Adipose tissue (tissue), 3 donors: ENCODE measurements around the gene CHRNB1. TPM values are rescaled to one million over a fixed set of nuclear protein-coding genes. Genes with fewer than 3 reads are reported as not detected.
"Not testable (repeated sequence)": the region's sequence is repeated elsewhere in the genome, so short reads cannot be mapped to it uniquely, and the experiment has no call there.

Experiments
- H3K27ac ChIP-seq: one replicate; pipeline ENCODE4 v1.5.1; 2013; ENCODE audit warnings: low read depth, low read length
- WGBS, 3 donors: extraction: QIAGEN DNeasy Blood & Tissue Kit; methylation state at CpG; one replicate each; pipeline ENCODE4 v1.1.7; 2013; 5-methylcytosine and 5-hydroxymethylcytosine counted together
- polyA plus RNA-seq, 3 donors: library from polyadenylated mRNA; stranded (reverse); fragments of 200-250 nt; gene quantifications; one replicate each; pipeline ENCODE4 v1.2.3, GENCODE V29; 2013
- donor health status: healthy with polysubstance abuse.
- donor health status: Bipolar disorder and iron deficiency.
- donor health status: healthy.

Gene CHRNB1
- polyA plus RNA-seq, 3 donors: 5.0 to 14.2 (median 12.7) TPM

DNA sequence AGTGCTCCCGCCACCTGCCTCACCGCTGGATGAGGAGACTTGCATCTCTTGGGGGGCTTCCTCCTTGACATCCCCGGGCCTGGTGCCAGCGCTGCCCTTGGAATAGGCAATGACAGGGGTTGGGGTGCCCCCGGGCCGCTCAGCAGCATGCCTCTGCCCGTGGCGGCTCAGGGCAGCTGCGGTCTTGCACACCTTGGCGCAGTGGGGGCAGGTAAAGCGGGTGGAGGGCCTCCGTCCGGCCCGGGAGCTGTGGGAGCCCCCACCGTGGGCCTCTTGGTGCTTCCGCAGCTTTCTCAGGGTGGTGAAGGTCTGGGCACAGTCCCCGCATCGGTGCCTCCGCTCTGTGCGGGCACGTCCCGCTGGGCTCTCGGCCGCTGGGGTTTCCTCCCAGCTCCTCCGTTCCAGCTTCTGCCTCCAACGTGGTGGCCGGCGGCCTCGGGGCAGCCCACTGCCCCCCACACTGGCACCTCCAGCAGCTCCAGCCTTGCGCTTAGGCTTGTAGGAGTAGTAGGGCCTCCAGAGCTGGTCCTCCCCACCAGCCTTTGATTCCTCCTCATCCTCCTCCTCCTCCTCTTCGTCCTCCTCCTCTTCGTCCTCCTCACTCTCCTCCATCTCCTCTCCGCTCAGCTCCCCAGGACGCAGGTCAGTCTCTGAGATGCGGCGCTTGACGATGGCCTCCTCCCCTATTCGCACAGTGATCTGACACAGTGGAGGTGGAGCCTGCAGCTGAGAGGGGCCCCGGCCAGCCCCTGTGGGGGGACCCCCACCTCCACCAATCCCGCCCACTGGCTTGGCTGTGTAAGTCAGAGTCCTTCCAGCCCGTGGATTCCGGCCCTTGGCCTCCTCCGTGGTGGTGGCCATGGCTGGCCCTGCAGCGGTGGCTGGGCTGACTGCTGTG lies 17.9 kb downstream of the CHRNB1 start:
- WGBS, 3 donors: 90 to 92% (median 90%) methylated on average over 38 to 44 of the region's 44 CpGs
- H3K27ac ChIP-seq: no peak overlapping the region

DNA sequence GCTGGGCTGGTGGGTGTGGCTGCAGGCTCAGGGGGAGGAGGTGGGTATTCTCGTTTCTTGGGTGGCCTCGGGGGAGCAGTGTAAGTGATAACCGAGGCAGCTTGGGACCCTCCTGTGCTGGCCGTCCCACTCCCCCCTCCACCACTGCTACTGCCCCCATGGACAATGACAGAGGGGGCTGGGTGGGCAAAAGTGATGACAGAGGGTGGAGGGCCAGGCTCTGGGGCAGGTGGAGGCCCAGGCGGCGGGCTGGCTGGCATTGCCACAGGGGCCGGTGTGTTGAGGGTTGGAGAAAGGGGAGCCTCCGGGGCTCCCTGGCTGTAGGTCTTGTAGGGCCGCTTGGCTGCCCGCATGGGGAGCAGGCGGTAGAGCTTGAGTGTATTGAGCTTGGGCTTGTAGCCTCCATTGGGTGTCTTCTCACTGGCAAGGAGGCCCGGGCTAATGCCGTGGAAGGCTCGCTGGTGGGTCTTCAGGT lies 18.5 kb downstream of the CHRNB1 start:
- WGBS, 3 donors: 86 to 90% (median 86%) methylated on average over 14 of the region's 14 CpGs
- no peak overlapping the region for H3K27ac ChIP-seq

DNA sequence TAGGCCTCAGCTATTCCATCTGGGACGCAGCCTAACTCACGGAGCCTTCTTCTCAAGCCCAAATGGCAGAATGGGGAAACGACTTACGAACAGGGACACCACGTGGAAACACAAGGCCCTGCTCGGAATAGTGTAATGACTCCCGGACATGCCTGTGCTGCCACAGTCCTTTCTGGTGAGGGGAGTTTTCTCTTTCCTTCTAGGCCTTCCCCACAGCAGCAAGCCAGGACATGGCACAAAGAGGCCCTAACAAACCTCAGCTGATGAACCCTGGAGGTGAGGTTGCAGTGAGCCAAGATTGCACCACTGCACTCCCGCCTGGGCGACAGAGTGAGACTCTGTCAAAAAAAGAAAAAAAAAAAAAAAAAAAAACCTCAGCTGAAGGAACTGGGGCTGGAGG lies 19.2 kb downstream of the CHRNB1 start:
- 90 to 92% (median 91%) methylated on average over 9 of the region's 9 CpGs for WGBS, 3 donors
- H3K27ac ChIP-seq: no peak overlapping the region

DNA sequence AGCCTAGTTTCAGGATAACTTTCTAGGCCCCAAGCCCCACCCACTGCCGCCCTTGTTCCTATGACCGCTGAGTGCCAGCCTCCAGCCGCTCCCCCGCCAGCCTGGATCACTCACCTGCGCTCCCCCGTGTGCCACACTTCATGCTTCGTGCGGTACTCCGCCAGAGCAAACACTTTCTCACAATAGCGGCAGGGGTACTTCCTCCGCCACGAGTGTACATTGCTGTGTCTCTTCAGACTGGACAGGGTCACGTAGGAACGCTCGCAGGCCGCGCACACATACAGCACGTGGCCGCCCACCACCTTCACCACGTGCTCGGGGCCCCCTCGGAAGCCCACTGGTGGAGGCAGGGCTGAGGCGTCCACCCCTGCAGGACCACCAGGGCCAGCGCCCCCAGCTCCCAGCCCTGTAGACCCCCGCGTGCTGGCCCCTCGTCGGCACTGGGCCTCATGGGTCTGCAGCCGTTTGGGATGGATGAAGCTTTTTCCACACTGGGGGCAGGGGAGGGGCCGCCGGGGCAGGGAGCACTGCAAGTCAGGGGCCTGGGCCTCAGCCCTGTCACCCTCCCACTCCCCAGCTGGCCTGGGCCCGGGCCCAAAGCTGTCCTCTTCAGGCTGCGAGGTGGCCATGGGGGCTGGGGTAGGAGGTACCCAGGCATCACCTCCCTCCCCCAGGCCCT lies 20.9 kb downstream of the CHRNB1 start:
- 89 to 93% (median 89%) methylated on average over 32 to 33 of the region's 33 CpGs for WGBS, 3 donors
- no peak overlapping the region for H3K27ac ChIP-seq

DNA sequence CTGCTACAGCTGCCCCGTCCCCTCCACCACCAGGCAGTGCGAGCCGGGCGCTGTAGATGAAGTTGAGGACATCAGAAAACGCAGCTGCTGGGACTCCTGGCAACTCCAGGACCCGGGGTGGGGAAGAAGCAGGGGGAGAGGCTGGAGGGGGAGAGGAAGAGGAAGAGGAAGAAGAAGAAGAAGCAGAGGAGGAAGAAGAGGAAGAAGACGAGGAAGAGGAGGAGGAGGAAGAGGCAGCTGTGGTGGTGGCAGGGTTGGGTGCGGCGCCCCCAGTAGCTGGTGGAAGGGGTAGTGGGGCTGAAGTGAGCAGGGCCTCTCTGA lies 21.4 kb downstream of the CHRNB1 start:
- H3K27ac ChIP-seq: no peak overlapping the region
- 71 to 87% (median 72%) methylated on average over 9 of the region's 9 CpGs for WGBS, 3 donors

DNA sequence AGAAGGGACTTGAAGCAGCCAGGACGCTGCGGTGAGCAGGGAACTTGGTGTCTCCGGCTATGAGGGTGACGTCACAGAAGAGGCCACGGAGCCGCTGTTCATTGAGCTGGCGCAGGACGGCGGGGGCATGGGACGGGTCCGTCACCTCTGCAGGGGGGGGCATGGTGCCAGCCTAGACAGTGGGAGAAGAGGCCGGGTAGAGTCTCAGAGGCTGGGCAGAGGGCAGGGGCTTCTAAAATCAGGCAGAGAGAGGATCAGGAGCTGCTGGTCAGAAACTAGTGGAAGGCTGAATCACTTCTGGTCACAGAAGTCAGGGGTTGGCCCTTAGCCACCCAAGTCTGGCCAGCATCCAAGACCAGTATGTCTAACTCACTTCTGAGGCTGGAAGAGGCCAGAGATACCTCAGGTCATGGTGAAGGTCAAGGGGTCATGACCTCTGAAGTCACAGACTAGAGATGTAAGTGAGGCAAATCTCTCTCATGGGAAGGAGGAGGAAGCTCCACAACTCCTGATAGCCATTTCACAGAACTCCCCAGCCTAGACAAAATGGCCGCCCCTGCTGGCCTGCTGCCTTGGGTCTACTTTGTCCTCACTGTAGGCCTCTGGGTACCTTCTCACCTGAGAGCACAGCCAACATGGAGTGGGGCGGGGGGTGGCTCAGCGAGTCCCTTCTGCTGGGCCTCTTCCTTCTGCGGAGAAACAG lies 21.9 kb downstream of the CHRNB1 start:
- 48 to 84% (median 56%) methylated on average over 16 of the region's 16 CpGs for WGBS, 3 donors
- no peak overlapping the region for H3K27ac ChIP-seq

DNA sequence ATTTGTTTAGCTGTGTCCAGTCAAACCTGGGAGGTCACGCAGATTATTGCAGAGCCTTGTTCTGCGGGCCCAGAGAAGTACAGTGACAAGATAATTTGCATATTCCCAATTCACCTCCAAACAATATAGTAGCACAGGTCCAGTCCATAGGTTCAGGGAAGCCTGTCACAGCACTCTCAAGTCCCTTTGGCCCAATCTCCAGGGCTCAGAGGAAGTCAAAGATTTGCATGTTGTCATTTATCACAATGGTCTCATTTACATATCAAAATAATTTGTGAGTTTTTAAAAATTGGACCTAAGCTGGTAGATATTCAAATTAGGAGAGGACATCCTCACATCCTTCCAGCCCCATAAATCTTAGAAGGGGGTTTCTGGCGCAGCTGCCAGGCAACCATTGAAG lies 22.6 kb downstream of the CHRNB1 start:
- H3K27ac ChIP-seq: no peak overlapping the region
- WGBS, 3 donors: 80 to 91% (median 90%) methylated on average over 3 of the region's 3 CpGs

DNA sequence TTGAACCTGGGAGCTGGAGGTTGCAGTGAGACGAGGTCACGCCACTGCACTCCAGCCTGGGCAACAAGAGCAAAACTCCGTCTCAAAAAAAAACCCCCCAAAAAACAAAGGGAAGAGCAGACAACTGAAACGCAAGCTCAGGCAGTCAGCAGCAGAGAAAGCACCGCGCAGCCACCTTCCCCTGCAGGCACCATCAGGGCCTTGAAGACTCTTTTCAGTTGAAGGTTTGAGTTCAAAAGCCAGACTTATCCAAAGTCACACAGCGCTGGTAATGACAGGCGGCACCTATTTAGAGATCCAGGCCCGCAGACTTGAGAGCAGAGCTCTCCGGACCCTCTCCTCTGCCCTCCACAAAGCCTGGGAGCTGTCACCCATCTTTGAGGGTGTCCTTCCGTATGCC lies 23.4 kb downstream of the CHRNB1 start:
- H3K27ac ChIP-seq: no peak overlapping the region

DNA sequence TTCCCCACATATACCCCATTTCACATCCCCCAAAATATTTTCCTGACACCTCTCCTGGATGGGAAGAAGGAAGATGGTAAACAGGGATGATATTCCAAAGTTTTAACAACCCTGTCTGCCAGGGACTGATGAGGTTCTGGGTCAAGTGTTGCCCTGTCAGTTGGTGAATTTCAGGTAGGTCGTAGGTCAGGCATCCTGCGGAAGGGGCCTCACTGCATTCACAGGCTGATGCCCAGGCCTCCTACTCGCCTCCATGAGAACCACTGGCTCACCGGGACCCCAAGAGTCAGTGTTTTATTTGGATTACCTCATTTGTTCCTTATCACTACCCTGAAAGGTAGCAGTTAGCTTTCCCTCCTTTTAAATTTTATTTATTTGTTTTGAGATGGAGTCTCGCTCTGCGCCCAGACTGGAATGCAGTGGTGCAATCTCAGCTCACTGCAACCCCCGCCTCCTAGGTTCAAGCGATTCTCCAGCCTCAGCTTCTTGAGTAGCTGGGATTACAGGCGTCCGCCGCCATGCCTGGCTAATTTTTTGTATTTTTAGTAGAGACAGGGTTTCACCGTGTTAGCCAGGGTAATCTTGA lies 24.0 kb downstream of the CHRNB1 start:
- 77 to 80% (median 78%) methylated on average over 12 of the region's 12 CpGs for WGBS, 3 donors
- H3K27ac ChIP-seq: no peak overlapping the region

More for the DNA sequence above, 23.4 kb downstream of the CHRNB1 start:
- 92 to 94% (median 94%) methylated on average over 11 of the region's 11 CpGs for WGBS, 3 donors

DNA sequence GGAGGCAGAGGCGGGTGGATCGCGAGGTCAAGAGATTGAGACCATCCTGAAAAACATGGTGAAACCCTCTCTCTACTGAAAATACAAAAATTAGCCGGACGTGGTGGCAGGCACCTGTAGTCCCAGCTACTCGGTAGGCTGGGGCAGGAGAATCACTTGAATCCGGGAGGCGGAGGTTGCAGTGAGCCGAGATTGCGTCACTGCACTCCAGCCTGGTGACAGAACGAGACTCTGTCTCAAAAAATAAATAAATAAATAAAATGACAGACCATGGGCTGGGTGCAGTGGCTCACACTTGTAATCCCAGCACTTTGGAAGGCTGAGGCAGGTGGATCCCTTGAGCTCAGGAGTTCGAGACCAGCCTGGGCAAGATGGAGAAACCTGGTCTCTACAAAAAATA lies 25.0 kb downstream of the CHRNB1 start:
- not testable (repeated sequence) for H3K27ac ChIP-seq
- whole genome bisulfite sequencing, 3 donors: 77 to 94% (median 85%) methylated on average over 12 of the region's 12 CpGs

DNA sequence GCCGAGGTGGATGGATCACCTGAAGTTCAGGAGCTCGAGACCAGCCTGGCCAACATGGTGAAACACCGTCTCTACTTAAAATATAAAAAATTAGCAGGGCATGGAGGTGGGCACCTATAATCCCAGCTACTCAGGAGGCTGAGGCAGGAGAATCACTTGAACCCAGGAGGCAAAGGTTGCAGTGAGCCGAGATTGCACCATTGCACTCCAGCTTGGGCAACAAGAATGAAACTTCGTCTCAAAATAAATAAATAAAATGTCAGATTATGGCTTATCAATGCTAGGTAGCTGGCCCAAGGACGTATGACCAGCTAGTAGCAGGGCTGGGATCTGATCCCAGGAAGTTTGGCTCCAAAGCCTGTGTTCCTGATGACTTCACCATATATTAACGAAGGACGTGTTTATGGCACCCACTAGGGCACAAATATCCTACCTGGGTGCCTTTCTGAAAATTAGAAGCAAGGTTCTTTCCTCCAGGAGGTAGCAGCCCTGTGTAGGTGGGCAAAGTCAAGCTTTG lies 25.7 kb downstream of the CHRNB1 start:
- not testable (repeated sequence) for H3K27ac ChIP-seq
- WGBS, 3 donors: 53 to 82% (median 80%) methylated on average over 8 of the region's 8 CpGs

DNA sequence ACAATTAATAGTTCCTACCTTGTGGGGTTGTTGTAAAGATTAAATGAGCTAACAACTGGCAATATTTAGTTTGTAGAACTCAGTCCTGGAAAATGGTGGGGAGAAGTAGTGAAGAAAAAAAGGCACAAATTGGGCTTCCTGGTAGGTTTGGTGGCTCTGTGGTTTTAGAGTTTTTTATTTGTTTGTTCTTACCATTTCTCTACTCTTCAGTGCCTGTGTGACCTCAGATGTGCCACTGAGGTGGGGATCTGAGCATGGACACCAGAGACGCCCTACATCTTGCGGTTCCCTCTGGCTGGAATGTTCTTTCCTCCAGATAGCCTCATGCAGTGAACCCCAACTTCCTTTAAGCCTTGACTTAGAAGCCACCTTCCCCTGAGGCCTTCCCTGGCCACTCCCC lies 26.9 kb downstream of the CHRNB1 start:
- no peak overlapping the region for H3K27ac ChIP-seq
- 61 to 93% (median 90%) methylated on average over 2 of the region's 2 CpGs for WGBS, 3 donors

DNA sequence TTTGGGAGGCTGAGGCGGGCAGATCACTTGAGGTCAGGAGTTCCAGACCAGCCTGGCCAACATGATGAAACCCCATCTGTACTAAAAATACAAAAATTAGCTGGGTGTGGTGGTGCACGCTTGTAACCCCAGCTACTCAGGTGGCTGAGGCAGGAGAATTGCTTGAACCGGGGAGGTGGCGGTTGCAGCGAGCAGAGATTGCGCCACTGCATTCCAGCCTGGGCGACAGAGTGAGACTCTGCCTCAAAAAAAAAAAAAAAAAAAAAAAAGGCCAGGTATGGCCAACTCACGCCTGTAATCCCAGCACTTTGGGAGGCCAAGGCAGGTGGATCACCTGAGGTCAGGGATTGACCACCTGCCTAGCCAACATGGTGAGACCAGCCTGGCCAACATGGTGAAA lies 29.9 kb downstream of the CHRNB1 start:
- not testable (repeated sequence) for H3K27ac ChIP-seq
- WGBS, 3 donors: 67 to 83% (median 68%) methylated on average over 8 of the region's 8 CpGs

DNA sequence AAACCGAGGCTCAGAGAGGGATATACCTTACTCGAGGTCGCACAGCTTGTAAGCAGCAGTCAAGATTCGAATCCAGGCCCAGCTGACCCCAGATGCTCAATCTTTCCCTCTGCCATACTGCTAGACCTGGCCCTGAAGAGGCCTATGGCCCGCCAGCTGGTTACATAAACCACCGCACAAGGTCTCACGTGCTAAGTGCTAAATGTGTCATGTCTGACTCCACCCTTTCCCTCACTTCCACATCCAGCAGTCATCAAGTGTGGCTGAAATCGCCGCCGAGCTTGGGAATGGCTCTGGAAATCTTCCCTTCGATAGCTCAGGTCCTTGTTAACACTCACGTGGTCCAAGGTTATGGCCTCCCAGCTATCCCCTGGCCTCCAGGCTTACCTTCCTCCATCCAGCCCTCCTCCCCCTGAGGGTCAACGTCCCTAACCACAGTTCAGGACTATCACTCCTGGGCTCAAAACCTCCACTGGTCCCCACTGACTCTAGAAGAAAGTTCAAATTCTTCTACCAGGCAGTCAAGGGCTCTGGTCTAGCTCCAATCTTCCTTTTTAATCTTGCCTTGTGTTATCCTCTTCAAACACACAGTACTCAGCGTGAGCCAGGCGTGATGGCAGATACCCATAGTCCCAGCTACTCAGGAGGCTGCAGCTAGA lies 31.0 kb downstream of the CHRNB1 start:
- WGBS, 3 donors: 53 to 58% (median 53%) methylated on average over 15 of the region's 15 CpGs
- H3K27ac ChIP-seq: no peak overlapping the region

DNA sequence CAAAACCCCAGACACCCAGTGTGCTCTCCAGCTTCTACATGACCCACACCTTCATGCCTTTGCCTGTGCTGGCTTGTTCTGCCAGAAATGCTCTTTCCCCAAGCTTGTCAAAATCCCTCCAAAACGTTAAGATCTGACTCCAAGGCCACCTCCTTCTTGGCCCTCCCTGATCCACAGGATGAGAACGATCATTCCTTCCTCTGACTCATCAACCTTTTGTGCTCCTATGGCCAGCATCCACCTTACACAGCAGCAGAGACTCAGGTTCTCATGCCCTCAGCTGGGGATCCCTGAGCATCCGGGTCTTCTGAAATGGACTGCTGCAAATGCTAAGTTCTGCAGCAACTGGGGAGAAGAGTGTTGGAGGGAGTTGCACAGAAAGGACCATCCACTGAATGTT lies 31.6 kb downstream of the CHRNB1 start:
- no peak overlapping the region for H3K27ac ChIP-seq
- WGBS, 3 donors: 27 to 39% (median 36%) methylated on average over 3 of the region's 3 CpGs

DNA sequence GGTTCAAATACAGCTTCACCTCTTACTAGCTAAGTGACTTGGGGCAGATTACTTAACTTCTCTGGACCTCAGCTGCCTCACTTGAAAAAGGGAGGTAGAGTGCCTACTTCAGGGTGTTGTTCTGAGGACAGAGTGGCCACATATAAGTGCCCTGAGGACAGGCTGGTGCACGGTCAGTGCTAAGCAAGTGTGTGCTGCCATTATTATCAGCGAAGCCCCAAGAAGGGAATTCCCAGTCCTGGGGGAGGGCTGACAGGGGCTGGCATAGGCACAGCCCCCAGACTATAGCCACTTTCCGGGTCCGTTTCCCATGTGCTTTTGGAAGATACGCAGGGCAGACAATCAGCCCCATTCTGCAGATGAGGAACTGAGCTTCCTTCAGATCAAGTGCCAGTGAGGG lies 32.1 kb downstream of the CHRNB1 start:
- 83 to 92% (median 87%) methylated on average over 5 of the region's 5 CpGs for WGBS, 3 donors
- H3K27ac ChIP-seq: no peak overlapping the region

DNA sequence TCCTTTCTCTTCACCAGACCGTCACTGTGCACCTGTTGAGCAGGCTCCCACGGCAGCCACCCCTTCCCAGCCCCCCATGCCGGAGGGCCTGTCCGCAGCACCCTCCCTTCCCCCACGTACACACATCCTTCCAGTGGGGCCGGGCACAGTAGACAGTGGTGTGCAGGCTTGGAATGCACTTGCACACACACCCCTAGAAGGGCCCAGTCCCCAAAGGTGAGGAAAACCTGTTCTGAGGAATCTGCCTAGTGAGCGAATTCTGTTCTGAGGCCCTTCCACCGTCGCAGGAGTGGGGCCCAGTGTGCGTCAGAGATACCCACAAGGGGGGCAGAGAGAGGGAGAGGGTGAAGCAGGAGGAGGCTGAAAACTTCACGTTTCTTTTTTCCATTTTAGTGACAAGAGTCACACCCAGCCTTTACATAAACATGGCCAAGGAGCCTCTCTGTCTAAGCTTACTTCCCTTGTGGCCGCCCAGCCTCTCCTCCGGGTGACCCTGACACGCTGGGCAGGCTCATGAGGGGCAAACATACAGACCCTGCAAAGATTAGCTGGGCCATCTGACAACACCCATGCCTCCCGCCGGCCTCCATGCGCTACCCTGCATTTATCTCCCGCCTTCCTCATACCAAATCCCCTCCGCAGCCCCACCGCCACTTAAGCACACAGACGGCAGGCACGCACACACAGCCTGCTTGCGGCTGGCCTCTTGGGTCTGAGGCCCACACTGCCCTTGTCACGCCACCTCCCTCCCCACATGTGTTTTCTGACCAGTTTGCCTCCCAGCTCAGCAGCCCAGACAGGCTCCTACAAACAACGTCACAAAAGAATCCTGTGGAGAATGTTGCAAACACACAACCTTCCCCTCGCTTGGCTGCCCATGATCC lies 32.8 kb downstream of the CHRNB1 start:
- WGBS, 3 donors: 24 to 28% (median 26%) methylated on average over 25 to 26 of the region's 26 CpGs
- H3K27ac ChIP-seq: no peak overlapping the region
